ENCODE data around the gene COASY. TPM values are rescaled to one million over a fixed set of nuclear protein-coding genes. Genes with fewer than 3 reads are reported as not detected.

Gene COASY
- total and polyA plus RNA-seq, 2 experiments from 2014 or later, result 60.1 to 72.1 TPM

- TF ChIP-seq REST (IDR thresholded peaks at IDR 0.05; ENCODE audit: unreplicated experiment) (no peak), ETS1 (IDR thresholded peaks at IDR 0.05) (no peak), NANOG (IDR thresholded peaks at IDR 0.05; ENCODE audit: borderline replicate concordance) (no peak), CTCF (conservative IDR thresholded peaks at IDR 0.05; ENCODE audit: low read depth in 2 of 2) (no peak)
Measured at GRCh38 chr17:42525221-42525620, 36.7 kb upstream of the COASY start (continued).

GRCh38 chr17:42526031-42526444 is 35.9 kb upstream of the COASY start:
- Histone ChIP-seq H3F3A (replicated peaks; ENCODE audit: low read depth) (peaks cover 3% of the 10 kb centered on the region; the same call in 1 of the 2 replicates), H3K79me2 (replicated peaks; ENCODE audit: insufficient read depth) (no peaks in the 10 kb centered on the region), H2AFZ (no peak overlapping the region), H3K27me3 (ENCODE audit: insufficient read depth) (peaks cover 3% of the 10 kb centered on the region; the same call in 1 of the 2 replicates), H3K4me3 (no peak overlapping the region), H3K36me3 (ENCODE audit: insufficient read depth) (no peaks in the 10 kb centered on the region), H3K9me2 (ENCODE audit: insufficient read depth) (no peaks in the 10 kb centered on the region), H4K20me1 (replicated peaks; ENCODE audit: insufficient read depth) (no peaks in the 10 kb centered on the region; the same call in 1 of the 2 replicates), H3K27ac (ENCODE audit: low read depth) (no peak overlapping the region), H3K4me1 (ENCODE audit: insufficient read depth) (no peaks in the 10 kb centered on the region), H3K4me2 (no peak overlapping the region)
- Mint-ChIP-seq H3K27ac (no peak overlapping the region), H3K9me3 (no peaks in the 10 kb centered on the region; the same call in 2 of the 3 replicates), H3K4me3 (no peak overlapping the region), H3K36me3 (ENCODE audit: low read depth) (peaks cover 18% of the 10 kb centered on the region), H3K27me3 (ENCODE audit: insufficient read depth, low read depth, poor library complexity) (peaks cover 13% of the 10 kb centered on the region), H3K4me1 (peaks cover 9% of the 10 kb centered on the region)
- no peak for TF ChIP-seq ZNF114 (CRISPR knock-in tag; IDR thresholded peaks at IDR 0.05)
- TF ChIP-seq EZH2 (IDR thresholded peaks at IDR 0.05; ENCODE audit: low read depth, unreplicated experiment), result no peak
- TF ChIP-seq STAT1 (IDR thresholded peaks at IDR 0.05; ENCODE audit: unreplicated experiment), result no peak
- TF ChIP-seq JUNB (IDR thresholded peaks at IDR 0.05; ENCODE audit: unreplicated experiment), result no peak
- ATAC-seq (no peak), DNase-seq (ENCODE audit: low spot score) (no peak)

Data from GM23338 (cell line).